GM12865 (cell line): Measurements from ENCODE around the gene AMOTL1.

ENCODE experiments used
- DNase-seq: peaks from one replicate; pipeline ENCODE4 v3.0.0; 2010; ENCODE audit warnings: low read depth
- H3K4me3 ChIP-seq: 2 replicates; pipeline ENCODE4 v1.5.1; 2011; ENCODE audit warnings: mild to moderate bottlenecking, low read depth, low read length, control low read depth
- CTCF ChIP-seq: IDR thresholded peaks from 2 replicates; pipeline ENCODE4 v1.5.1; 2011; ENCODE audit warnings: low read length, control low read depth, low read depth, inconsistent platforms; ENCODE audit not compliant: insufficient read depth; ENCODE audit errors: missing control alignments

AMOTL1 gene

DNA sequence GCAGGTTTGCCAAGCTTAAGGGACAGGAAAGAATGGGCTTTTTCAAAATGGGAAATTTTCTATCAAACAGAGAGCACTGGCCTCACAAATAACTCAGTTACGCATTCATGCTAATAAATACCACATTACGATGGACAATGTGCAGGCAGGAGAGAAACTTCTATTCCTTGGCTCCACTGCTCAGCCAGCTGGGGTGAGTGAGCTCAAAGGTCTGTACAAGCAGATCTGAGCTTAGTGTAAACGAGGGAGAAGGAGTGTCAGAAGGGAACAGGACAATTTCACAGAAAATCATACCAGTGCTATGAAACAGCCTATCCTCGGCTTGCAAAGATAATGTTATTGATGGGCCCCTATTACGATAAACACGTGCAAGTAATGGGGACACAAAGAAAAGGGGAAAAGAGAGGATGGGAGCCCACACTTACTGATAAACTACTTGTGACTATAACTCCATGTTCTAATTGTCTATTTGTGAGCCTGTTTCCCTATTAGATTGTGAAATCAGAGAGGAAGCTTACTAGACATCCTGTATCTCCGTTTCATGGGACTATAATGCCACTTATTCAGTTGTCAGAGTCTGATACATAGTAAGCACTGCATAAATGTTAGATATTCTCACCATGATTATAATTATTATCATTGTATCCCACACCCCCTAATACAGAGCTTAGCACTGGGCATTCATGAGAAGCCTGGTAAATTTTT lies 46.3 kb downstream of the AMOTL1 start:
- no peak for DNase-seq
- no peak overlapping the region for H3K4me3 ChIP-seq
- no peak for TF ChIP-seq CTCF

DNA sequence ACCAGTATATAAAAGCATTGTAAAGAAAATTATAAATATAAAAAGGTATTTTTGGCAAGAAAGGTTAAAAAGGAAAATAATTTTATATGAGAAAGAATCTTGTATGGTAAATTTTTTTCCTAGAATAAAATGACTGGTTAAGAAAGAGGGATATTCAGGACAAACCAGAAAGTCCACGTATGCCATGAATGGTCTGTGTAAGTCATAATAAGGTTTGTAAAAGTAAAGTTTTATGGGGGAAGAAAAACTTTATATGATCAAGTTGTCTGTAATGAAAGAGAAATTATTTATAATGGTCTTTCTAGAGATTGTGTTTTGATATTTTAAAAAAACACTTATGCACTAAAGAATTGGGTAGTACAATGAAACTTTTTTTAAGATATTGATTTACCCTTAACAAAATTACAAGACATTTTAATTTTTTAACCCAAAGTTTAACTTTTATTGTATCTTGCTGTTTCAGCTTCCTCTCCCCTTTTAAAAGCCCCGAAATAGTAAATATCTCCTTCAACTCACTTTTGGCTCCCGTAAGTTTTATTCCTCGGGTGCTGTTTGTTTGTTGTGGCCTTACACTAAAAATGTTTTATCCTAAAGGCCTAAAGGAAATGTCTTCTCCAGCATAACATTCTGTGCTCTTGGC lies 47.7 kb downstream of the AMOTL1 start:
- no peak for DNase-seq
- no peak overlapping the region for H3K4me3 ChIP-seq
- no peak for TF ChIP-seq CTCF

- TF ChIP-seq CTCF, result no peak
- no peak for DNase-seq
Observed at GRCh38 chr11:94820480-94820879, 52.3 kb downstream of the AMOTL1 start.

GRCh38 chr11:94821439-94821838 lies 53.3 kb downstream of the AMOTL1 start:
- no peak overlapping the region for H3K4me3 ChIP-seq
- DNase-seq, result no peak
- TF ChIP-seq CTCF, result no peak

More at GRCh38 chr11:94820480-94820879, 52.3 kb downstream of the AMOTL1 start:
- H3K4me3 ChIP-seq, result no peak overlapping the region

GRCh38 chr11:94822080-94822479 lies 53.9 kb downstream of the AMOTL1 start:
- no peak overlapping the region for H3K4me3 ChIP-seq
- TF ChIP-seq CTCF, result no peak
- no peak for DNase-seq

DNA sequence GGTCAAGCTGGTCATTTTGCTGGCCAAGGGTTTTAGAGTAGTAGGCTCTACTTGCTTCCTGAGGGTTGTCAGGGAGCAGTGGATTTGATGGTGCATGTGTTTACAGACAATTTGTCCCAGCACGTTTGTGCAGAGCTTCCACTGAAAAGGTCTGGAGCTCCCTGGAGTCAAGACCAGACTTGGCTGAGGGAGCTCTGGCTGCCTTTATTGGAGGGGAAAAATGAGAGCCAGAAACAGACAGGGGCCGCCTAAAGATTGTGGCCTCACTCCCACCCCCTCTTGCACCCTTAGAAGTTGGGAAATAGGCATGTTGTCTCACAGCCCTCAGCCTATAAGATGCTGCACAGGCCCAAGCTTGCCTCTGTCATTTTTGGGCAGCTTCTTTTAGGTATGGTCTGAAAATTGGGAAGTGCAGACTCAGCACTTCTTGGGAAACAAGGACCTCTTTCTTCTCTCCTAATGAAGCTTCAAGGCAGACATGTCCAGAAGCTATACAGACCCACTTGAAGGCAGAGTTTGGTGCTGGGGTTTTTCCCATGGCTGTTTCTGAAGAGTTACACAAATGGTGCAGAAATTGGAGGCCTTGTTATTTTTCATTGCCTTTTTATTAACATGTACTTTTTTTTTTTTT lies 55.1 kb downstream of the AMOTL1 start:
- no peak for DNase-seq
- no peak overlapping the region for H3K4me3 ChIP-seq
- no peak for TF ChIP-seq CTCF
